SK-N-SH treated with all-trans-retinoic acid at 6 μM for 48 hours (cell line): ENCODE measurements around the gene SNX5.

Experiments used
- ATAC-seq: fragments of 200-7000 bp; cut with Tn5 transposase; 3 replicates; pipeline ENCODE4 v1.9.1; 2020; ENCODE audit warnings: mild to moderate bottlenecking, moderate library complexity
- ARNTL ChIP-seq: fragments of 450-650 bp; formaldehyde crosslinking; IDR thresholded peaks from 2 replicates; pipeline ENCODE4 v1.5.0; 2020; ENCODE audit warnings: low read depth, mild to moderate bottlenecking, moderate library complexity, borderline replicate concordance
- BACH2 ChIP-seq: fragments of 250-450 bp; sonication (Bioruptor Pico); IDR thresholded peaks from 2 replicates; pipeline ENCODE4 v1.9.0; 2021; ENCODE audit warnings: mild to moderate bottlenecking, borderline replicate concordance
- CSDC2 ChIP-seq: fragments of 250-450 bp; sonication (Bioruptor Pico); IDR thresholded peaks from 2 replicates; pipeline ENCODE4 v1.5.0; 2020; ENCODE audit warnings: mild to moderate bottlenecking, moderate library complexity
- ESRRG ChIP-seq: fragments of 250-450 bp; sonication (Bioruptor Pico); IDR thresholded peaks from 2 replicates; pipeline ENCODE4 v1.6.1; 2021; ENCODE audit warnings: mild to moderate bottlenecking
- GLIS3 ChIP-seq: fragments of 250-450 bp; sonication (Bioruptor Pico); IDR thresholded peaks from 2 replicates; pipeline ENCODE4 v1.5.0; 2020; ENCODE audit warnings: mild to moderate bottlenecking, moderate library complexity
- ISL1 ChIP-seq: fragments of 250-450 bp; sonication (Bioruptor Pico); IDR thresholded peaks from 2 replicates; pipeline ENCODE4 v2.1.2; 2022; ENCODE audit warnings: mild to moderate bottlenecking, moderate library complexity
- PPARA ChIP-seq: fragments of 250-450 bp; sonication (Bioruptor Pico); IDR thresholded peaks from 2 replicates; pipeline ENCODE4 v1.5.0; 2020; ENCODE audit warnings: mild to moderate bottlenecking, borderline replicate concordance
- RARB ChIP-seq: fragments of 250-450 bp; sonication (Bioruptor Pico); IDR thresholded peaks from 2 replicates; pipeline ENCODE4 v1.8.0; 2021; ENCODE audit warnings: mild to moderate bottlenecking, moderate library complexity
- TOX ChIP-seq: fragments of 250-450 bp; sonication (Bioruptor Pico); IDR thresholded peaks from 2 replicates; pipeline ENCODE4 v1.8.0; 2021; ENCODE audit warnings: mild to moderate bottlenecking, moderate library complexity, borderline replicate concordance
- ZNF565 ChIP-seq: fragments of 450-650 bp; formaldehyde crosslinking; conservative IDR thresholded peaks from 2 replicates; pipeline ENCODE4 v1.5.0; 2020; ENCODE audit warnings: low read depth, mild to moderate bottlenecking, moderate library complexity
- ZNF70 ChIP-seq: fragments of 450-650 bp; formaldehyde crosslinking; IDR thresholded peaks from 2 replicates; pipeline ENCODE4 v1.5.0; 2020; ENCODE audit warnings: mild to moderate bottlenecking, moderate library complexity
- TF ChIP-seq, protein P1 (sequence below): fragments of 250-450 bp; sonication (Bioruptor Pico); IDR thresholded peaks from 2 replicates; pipeline ENCODE4 v1.5.0; 2020; ENCODE audit warnings: mild to moderate bottlenecking, moderate library complexity
- TF ChIP-seq, protein P2 (sequence below): fragments of 250-450 bp; sonication (Bioruptor Pico); IDR thresholded peaks from 2 replicates; pipeline ENCODE4 v1.8.0; 2020; ENCODE audit warnings: mild to moderate bottlenecking, moderate library complexity, borderline replicate concordance
- TF ChIP-seq, protein P3 (sequence below): fragments of 250-450 bp; sonication (Bioruptor Pico); IDR thresholded peaks from 2 replicates; pipeline ENCODE4 v1.8.0; 2021; ENCODE audit warnings: low read depth, mild to moderate bottlenecking, moderate library complexity, borderline replicate concordance
- TF ChIP-seq, protein P4 (sequence below): fragments of 250-450 bp; sonication (Bioruptor Pico); IDR thresholded peaks from 2 replicates; pipeline ENCODE4 v1.5.1; 2020; ENCODE audit warnings: low read depth, mild to moderate bottlenecking, moderate library complexity

SNX5 gene

DNA sequence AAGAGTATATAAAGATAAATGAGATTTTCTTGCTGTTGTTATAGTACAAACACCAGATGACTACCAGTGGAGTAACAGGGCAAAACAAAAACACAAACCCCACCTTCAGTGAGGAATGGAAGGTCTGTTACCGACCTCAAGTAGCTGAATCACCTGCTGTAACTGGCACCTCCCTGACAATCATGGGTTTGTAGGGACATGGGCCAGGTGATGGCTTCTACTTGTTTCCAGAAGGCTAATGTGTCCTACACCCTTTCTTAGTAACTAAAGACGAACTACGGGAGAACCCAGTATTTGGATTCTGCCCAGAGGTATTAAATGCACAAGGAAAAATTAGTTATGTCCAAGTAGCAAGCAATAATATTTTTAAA is 26.8 kb downstream of the SNX5 start (continued):
- TF ChIP-seq, protein P1, sequence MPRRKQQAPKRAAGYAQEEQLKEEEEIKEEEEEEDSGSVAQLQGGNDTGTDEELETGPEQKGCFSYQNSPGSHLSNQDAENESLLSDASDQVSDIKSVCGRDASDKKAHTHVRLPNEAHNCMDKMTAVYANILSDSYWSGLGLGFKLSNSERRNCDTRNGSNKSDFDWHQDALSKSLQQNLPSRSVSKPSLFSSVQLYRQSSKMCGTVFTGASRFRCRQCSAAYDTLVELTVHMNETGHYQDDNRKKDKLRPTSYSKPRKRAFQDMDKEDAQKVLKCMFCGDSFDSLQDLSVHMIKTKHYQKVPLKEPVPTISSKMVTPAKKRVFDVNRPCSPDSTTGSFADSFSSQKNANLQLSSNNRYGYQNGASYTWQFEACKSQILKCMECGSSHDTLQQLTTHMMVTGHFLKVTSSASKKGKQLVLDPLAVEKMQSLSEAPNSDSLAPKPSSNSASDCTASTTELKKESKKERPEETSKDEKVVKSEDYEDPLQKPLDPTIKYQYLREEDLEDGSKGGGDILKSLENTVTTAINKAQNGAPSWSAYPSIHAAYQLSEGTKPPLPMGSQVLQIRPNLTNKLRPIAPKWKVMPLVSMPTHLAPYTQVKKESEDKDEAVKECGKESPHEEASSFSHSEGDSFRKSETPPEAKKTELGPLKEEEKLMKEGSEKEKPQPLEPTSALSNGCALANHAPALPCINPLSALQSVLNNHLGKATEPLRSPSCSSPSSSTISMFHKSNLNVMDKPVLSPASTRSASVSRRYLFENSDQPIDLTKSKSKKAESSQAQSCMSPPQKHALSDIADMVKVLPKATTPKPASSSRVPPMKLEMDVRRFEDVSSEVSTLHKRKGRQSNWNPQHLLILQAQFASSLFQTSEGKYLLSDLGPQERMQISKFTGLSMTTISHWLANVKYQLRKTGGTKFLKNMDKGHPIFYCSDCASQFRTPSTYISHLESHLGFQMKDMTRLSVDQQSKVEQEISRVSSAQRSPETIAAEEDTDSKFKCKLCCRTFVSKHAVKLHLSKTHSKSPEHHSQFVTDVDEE (CRISPR knock-in tag) = no peak
- no peak for TF ChIP-seq TOX (CRISPR knock-in tag)
- no peak for TF ChIP-seq CSDC2
- no peak for TF ChIP-seq BACH2 (CRISPR knock-in tag)
- TF ChIP-seq, protein P2, sequence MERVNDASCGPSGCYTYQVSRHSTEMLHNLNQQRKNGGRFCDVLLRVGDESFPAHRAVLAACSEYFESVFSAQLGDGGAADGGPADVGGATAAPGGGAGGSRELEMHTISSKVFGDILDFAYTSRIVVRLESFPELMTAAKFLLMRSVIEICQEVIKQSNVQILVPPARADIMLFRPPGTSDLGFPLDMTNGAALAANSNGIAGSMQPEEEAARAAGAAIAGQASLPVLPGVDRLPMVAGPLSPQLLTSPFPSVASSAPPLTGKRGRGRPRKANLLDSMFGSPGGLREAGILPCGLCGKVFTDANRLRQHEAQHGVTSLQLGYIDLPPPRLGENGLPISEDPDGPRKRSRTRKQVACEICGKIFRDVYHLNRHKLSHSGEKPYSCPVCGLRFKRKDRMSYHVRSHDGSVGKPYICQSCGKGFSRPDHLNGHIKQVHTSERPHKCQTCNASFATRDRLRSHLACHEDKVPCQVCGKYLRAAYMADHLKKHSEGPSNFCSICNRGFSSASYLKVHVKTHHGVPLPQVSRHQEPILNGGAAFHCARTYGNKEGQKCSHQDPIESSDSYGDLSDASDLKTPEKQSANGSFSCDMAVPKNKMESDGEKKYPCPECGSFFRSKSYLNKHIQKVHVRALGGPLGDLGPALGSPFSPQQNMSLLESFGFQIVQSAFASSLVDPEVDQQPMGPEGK = no peak
- no peak for TF ChIP-seq ARNTL
- TF ChIP-seq, all 23 proteins: peak for 0

GRCh38 chr20:17941087-17941825 is 27.3 kb downstream of the SNX5 start:
- no peak for ATAC-seq
- TF ChIP-seq BACH2 (CRISPR knock-in tag) (no peak), ZNF70 (CRISPR knock-in tag) (no peak), GLIS3 (CRISPR knock-in tag) (no peak), PPARA (CRISPR knock-in tag) (no peak), ISL1 (no peak), CSDC2 (no peak), RARB (CRISPR knock-in tag) (no peak), ZNF565 (no peak), ESRRG (CRISPR knock-in tag) (no peak)
- TF ChIP-seq, protein P3, sequence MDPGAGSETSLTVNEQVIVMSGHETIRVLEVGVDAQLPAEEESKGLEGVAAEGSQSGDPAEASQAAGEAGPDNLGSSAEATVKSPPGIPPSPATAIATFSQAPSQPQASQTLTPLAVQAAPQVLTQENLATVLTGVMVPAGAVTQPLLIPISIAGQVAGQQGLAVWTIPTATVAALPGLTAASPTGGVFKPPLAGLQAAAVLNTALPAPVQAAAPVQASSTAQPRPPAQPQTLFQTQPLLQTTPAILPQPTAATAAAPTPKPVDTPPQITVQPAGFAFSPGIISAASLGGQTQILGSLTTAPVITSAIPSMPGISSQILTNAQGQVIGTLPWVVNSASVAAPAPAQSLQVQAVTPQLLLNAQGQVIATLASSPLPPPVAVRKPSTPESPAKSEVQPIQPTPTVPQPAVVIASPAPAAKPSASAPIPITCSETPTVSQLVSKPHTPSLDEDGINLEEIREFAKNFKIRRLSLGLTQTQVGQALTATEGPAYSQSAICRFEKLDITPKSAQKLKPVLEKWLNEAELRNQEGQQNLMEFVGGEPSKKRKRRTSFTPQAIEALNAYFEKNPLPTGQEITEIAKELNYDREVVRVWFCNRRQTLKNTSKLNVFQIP (CRISPR knock-in tag) = no peak
- TF ChIP-seq, protein P4, sequence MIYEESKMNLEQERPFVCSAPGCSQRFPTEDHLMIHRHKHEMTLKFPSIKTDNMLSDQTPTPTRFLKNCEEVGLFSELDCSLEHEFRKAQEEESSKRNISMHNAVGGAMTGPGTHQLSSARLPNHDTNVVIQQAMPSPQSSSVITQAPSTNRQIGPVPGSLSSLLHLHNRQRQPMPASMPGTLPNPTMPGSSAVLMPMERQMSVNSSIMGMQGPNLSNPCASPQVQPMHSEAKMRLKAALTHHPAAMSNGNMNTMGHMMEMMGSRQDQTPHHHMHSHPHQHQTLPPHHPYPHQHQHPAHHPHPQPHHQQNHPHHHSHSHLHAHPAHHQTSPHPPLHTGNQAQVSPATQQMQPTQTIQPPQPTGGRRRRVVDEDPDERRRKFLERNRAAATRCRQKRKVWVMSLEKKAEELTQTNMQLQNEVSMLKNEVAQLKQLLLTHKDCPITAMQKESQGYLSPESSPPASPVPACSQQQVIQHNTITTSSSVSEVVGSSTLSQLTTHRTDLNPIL (CRISPR knock-in tag) = no peak
- TF ChIP-seq, protein P1 (CRISPR knock-in tag) = no peak
- TF ChIP-seq, protein P2 = no peak
